Measurements from ENCODE around the gene FBXO21. TPM values are rescaled to one million over a fixed set of nuclear protein-coding genes. Genes with fewer than 3 reads are reported as not detected.
"Not testable (repeated sequence)": the region's sequence is repeated elsewhere in the genome, so short reads cannot be mapped to it uniquely, and the experiment has no call there.

Gene FBXO21
- total RNA-seq, 5 donors from 2014 or later (not counting 1 experiment from before 2014, with no cell fraction given), result 47.7 to 58.1 (median 54.2) TPM

DNA sequence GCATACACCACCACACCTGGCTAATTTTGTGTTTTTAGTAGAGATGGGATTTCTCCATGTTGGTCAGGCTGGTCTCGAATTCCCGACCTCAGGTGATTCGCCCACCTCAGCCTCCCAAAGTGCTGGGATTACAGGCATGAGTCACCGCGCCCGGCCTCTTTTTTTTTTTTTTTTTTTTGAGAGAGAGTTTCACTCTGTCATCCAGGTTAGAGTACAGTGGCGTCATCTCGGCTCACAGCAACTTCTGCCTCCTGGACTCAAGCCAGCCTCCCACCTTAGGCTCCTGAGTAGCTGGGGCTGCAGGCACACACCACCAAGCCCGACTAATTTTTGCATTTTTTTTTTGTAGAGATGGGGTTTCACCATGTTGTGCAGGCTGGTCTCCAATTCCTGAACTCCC, 4.8 kb upstream of the FBXO21 start:
- no CpG with 5 or more reads among the region's 9 CpGs for WGBS (ENCODE audit: insufficient coverage)
- CTCF ChIA-PET, result not testable (repeated sequence)

GRCh38 chr12:117193903-117194302, 3.6 kb upstream of the FBXO21 start:
- peaks cover 15 to 21% (median 16%) of the 10 kb centered on the region in 3 donors for H3K4me1 Mint-ChIP-seq

More for the DNA sequence above, 4.8 kb upstream of the FBXO21 start:
- H3K36me3 Mint-ChIP-seq; DNase-seq; ATAC-seq (replicated peaks in 1 of 4); H3K27ac ChIP-seq (ENCODE audit: low read length); H3K4me3 Mint-ChIP-seq; POLR2A ChIA-PET; H3K27ac Mint-ChIP-seq; H3K9me3 ChIP-seq; H3K36me3 ChIP-seq (ENCODE audit: control insufficient read depth in 2 of 2, extremely low read depth in 1 of 2, insufficient read depth in 1 of 2, low read length in 1 of 2); H3K4me3 ChIP-seq (ENCODE audit: control insufficient read depth in 1 of 2, extremely low read depth in 1 of 2, low read length in 1 of 2); H3K4me1 ChIP-seq (ENCODE audit: control insufficient read depth in 1 of 2, extremely low read depth in 1 of 2, insufficient read depth in 2 of 2, low read length in 2 of 2); H3K27me3 ChIP-seq (replicated peaks in 1 of 2; ENCODE audit: control insufficient read depth in 2 of 2, extremely low read depth in 1 of 2, insufficient read depth in 2 of 2, low read length in 1 of 2); H3K9me3 Mint-ChIP-seq: not testable (repeated sequence)
- H3K27me3 Mint-ChIP-seq, result peaks cover 10% of the 10 kb centered on the region in 2 donors
- H3K4me1 Mint-ChIP-seq, result peaks cover 6 to 13% (median 7%) of the 10 kb centered on the region in 3 donors

DNA sequence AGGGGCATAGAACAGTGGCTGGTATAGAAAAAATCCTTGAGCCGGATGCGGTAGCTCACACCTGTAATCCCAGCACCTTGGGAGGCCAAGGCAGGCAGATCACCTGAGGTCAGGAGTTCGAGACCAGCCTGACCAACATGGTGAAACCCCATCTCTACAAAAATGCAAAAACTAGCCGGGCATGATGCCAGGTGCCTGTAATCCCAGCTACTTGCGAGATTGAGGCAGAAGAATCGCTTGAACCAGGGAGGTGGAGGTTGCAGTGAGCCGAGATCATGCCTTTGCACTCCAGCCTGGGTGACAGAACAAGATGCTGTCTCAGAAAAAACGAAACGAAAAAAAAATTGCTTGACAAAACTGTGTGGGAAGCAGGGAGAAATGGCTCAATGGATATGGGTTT, 2.3 kb upstream of the FBXO21 start:
- H3K4me1 Mint-ChIP-seq, result peaks cover 24 to 35% (median 27%) of the 10 kb centered on the region in 3 donors
- POLR2A ChIA-PET, result interaction anchor here (0.5 to 0.7 kb wide), 2 partner anchors 18 to 96 kb away, joined by 3 read pairs; no protein-coding TSS in a partner anchor
- CTCF ChIA-PET; H3K27ac ChIP-seq (ENCODE audit: low read length); DNase-seq; H3K4me3 ChIP-seq (ENCODE audit: control insufficient read depth in 1 of 2, extremely low read depth in 1 of 2, low read length in 1 of 2); H3K36me3 Mint-ChIP-seq; H3K9me3 ChIP-seq; H3K36me3 ChIP-seq (ENCODE audit: control insufficient read depth in 2 of 2, extremely low read depth in 1 of 2, insufficient read depth in 1 of 2, low read length in 1 of 2); H3K27ac Mint-ChIP-seq; H3K27me3 ChIP-seq (replicated peaks in 1 of 2; ENCODE audit: control insufficient read depth in 2 of 2, extremely low read depth in 1 of 2, insufficient read depth in 2 of 2, low read length in 1 of 2); H3K27me3 Mint-ChIP-seq; H3K9me3 Mint-ChIP-seq; ATAC-seq (replicated peaks in 1 of 4); H3K4me3 Mint-ChIP-seq: not testable (repeated sequence)
- peaks cover 14 to 19% of the 10 kb centered on the region in 2 experiments for H3K4me1 ChIP-seq (ENCODE audit: control insufficient read depth in 1 of 2, extremely low read depth in 1 of 2, insufficient read depth in 2 of 2, low read length in 2 of 2)
- WGBS (ENCODE audit: insufficient coverage), result 95% methylated on average over 4 of the region's 9 CpGs

More at GRCh38 chr12:117193903-117194302, 3.6 kb upstream of the FBXO21 start:
- Histone ChIP-seq H3K4me3 (ENCODE audit: control insufficient read depth in 1 of 2, extremely low read depth in 1 of 2, low read length in 1 of 2) (no peak overlapping the region), H3K36me3 (ENCODE audit: control insufficient read depth in 2 of 2, extremely low read depth in 1 of 2, insufficient read depth in 1 of 2, low read length in 1 of 2) (no peaks in the 10 kb centered on the region), H3K27ac (ENCODE audit: low read length) (no peak overlapping the region), H3K9me3 (no peaks in the 10 kb centered on the region), H3K27me3 (replicated peaks in 1 of 2; ENCODE audit: control insufficient read depth in 2 of 2, extremely low read depth in 1 of 2, insufficient read depth in 2 of 2, low read length in 1 of 2) (peaks cover 3 to 4% of the 10 kb centered on the region in 2 experiments), H3K4me1 (ENCODE audit: control insufficient read depth in 1 of 2, extremely low read depth in 1 of 2, insufficient read depth in 2 of 2, low read length in 2 of 2) (peaks cover 11 to 16% of the 10 kb centered on the region in 2 experiments)
- CTCF ChIA-PET, result no interaction called here
- POLR2A ChIA-PET, result no interaction called here
- no peak for DNase-seq
- H3K36me3 Mint-ChIP-seq, result no peaks in the 10 kb centered on the region
- H3K27me3 Mint-ChIP-seq, result peaks cover 10% of the 10 kb centered on the region in 2 donors
- no peaks in the 10 kb centered on the region for H3K9me3 Mint-ChIP-seq
- H3K4me3 Mint-ChIP-seq, result no peak overlapping the region
- WGBS (ENCODE audit: insufficient coverage), result no CpG with 5 or more reads among the region's 3 CpGs
- H3K27ac Mint-ChIP-seq, result no peak overlapping the region
- ATAC-seq (replicated peaks in 1 of 4), result no peak

DNA sequence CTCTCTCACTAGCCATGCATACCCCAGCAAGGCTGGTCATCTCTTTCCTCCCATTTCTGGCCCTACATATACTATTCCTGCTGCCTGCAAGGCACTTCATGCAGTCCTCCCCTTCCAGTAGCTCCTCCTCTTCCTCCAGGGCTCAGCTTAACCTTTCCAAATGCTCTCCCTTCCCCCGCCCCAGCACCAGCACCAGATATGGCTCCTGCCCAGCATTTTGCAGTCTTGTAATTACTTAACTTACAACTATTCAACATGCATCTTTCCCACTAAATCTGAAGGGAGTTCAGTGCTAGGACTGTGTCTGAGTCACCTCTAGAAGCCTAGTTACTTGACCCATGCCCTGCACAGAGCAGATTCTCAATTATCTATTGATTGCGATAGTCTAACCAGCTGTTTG, 1.8 kb upstream of the FBXO21 start:
- Mint-ChIP-seq H3K27me3 (peaks cover 0 to 5% of the 10 kb centered on the region in 2 donors), H3K9me3 (no peaks in the 10 kb centered on the region), H3K36me3 (peaks cover 3% of the 10 kb centered on the region), H3K4me3 (peak overlapping the region in 2 of 3 donors; percentile 18 to 91), H3K4me1 (peaks cover 27 to 38% (median 30%) of the 10 kb centered on the region in 3 donors), H3K27ac (peak overlapping the region in 1 of 2 donors; percentile 17)
- Histone ChIP-seq H3K4me3 (ENCODE audit: control insufficient read depth in 1 of 2, extremely low read depth in 1 of 2, low read length in 1 of 2) (no peak overlapping the region), H3K27ac (ENCODE audit: low read length) (no peak overlapping the region), H3K27me3 (replicated peaks in 1 of 2; ENCODE audit: control insufficient read depth in 2 of 2, extremely low read depth in 1 of 2, insufficient read depth in 2 of 2, low read length in 1 of 2) (peaks cover 0 to 3% of the 10 kb centered on the region in 2 experiments), H3K9me3 (no peaks in the 10 kb centered on the region), H3K36me3 (ENCODE audit: control insufficient read depth in 2 of 2, extremely low read depth in 1 of 2, insufficient read depth in 1 of 2, low read length in 1 of 2) (peaks cover 0 to 4% of the 10 kb centered on the region in 2 donors), H3K4me1 (ENCODE audit: control insufficient read depth in 1 of 2, extremely low read depth in 1 of 2, insufficient read depth in 2 of 2, low read length in 2 of 2) (peaks cover 14 to 19% of the 10 kb centered on the region in 2 experiments)
- DNase-seq, result no peak
- WGBS (ENCODE audit: insufficient coverage), result 80% methylated on average over 1 of the region's 2 CpGs
- ChIA-PET CTCF (no interaction called here), POLR2A (interaction anchor here in 1 of 2 donors (0.5 kb wide), 1 partner anchor 18 kb away, joined by 3 read pairs; no protein-coding TSS in a partner anchor)
- no peak for ATAC-seq (replicated peaks in 1 of 4)

GRCh38 chr12:117189725-117190209, 503 bp downstream of the FBXO21 start:
- Mint-ChIP-seq H3K27me3 (no peaks in the 10 kb centered on the region), H3K36me3 (peaks cover 16% of the 10 kb centered on the region), H3K9me3 (no peaks in the 10 kb centered on the region), H3K4me1 (peaks cover 37 to 44% (median 38%) of the 10 kb centered on the region in 3 donors), H3K4me3 (peak overlapping the region; percentile 91 to 95 (median 91)), H3K27ac (peak overlapping the region; percentile 88 to 91)
- Histone ChIP-seq H3K9me3 (no peaks in the 10 kb centered on the region), H3K4me3 (ENCODE audit: control insufficient read depth in 1 of 2, extremely low read depth in 1 of 2, low read length in 1 of 2) (peak overlapping the region; percentile 71 to 83), H3K27me3 (replicated peaks in 1 of 2; ENCODE audit: control insufficient read depth in 2 of 2, extremely low read depth in 1 of 2, insufficient read depth in 2 of 2, low read length in 1 of 2) (peaks cover 0 to 3% of the 10 kb centered on the region in 2 experiments), H3K27ac (ENCODE audit: low read length) (no peak overlapping the region), H3K36me3 (ENCODE audit: control insufficient read depth in 2 of 2, extremely low read depth in 1 of 2, insufficient read depth in 1 of 2, low read length in 1 of 2) (peaks cover 0 to 18% of the 10 kb centered on the region in 2 donors), H3K4me1 (ENCODE audit: control insufficient read depth in 1 of 2, extremely low read depth in 1 of 2, insufficient read depth in 2 of 2, low read length in 2 of 2) (peaks cover 14 to 19% of the 10 kb centered on the region in 2 experiments)
- DNase-seq, result peak in 33 of 35 experiments; percentile 12 to 55 (median 37)
- CTCF ChIA-PET, result no interaction called here
- peak; percentile 28 to 40 (median 34) for ATAC-seq (replicated peaks in 1 of 4)
- POLR2A ChIA-PET, result no interaction called here
- WGBS (ENCODE audit: insufficient coverage), result under 1% methylated on average over 52 of the region's 52 CpGs

DNA sequence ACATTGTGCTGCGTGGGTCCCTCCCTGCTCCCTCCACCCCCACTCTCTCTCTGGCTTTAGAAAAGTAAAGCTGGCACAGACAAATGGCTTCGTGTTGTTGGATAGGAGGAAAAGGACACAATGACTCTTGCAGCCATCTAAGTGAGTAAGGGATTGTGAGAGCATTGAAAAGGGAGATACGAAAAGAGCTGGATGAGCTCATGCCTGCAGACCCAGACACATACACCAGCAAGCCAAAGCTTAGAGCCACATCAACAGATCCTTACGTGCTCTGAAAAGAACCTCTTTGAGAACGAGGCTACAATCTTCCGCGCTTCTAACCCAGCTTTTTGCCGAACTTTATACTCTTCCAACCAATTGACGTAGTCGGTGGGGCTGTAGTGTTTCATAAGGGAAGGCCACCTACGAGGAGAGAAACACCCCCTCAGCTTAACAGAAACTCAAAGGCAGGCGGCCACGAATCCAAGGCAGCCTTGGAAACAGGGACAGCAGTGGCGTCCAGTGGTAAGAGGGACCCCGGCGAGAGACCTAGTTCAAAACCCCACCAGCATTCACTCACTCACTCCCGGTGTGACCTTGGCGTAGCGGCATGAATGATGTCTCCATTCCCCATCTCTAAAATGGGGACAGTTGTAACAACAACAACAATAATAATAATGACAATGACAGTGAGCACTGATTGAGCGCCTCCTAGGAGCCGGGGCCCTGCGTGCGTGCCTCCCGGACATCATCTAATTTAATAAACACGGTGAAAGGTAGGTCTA, 1.1 kb downstream of the FBXO21 start:
- peak overlapping the region; percentile 91 to 95 (median 91) for H3K4me3 Mint-ChIP-seq
- H3K4me3 ChIP-seq (ENCODE audit: control insufficient read depth in 1 of 2, extremely low read depth in 1 of 2, low read length in 1 of 2), result peak overlapping the region; percentile 71 to 83
- 60% methylated on average over 4 of the region's 25 CpGs for WGBS (ENCODE audit: insufficient coverage)
- peaks cover 20% of the 10 kb centered on the region for H3K36me3 Mint-ChIP-seq
- DNase-seq (peak in 1 of 35 experiments; percentile 8), ATAC-seq (replicated peaks in 1 of 4) (no peak)
- peaks cover 0 to 3% of the 10 kb centered on the region in 2 experiments for H3K27me3 ChIP-seq (replicated peaks in 1 of 2; ENCODE audit: control insufficient read depth in 2 of 2, extremely low read depth in 1 of 2, insufficient read depth in 2 of 2, low read length in 1 of 2)
- H3K4me1 Mint-ChIP-seq, result peaks cover 40 to 44% (median 40%) of the 10 kb centered on the region in 3 donors
- H3K27ac Mint-ChIP-seq, result peak overlapping the region; percentile 88 to 91
- peaks cover 14 to 19% of the 10 kb centered on the region in 2 experiments for H3K4me1 ChIP-seq (ENCODE audit: control insufficient read depth in 1 of 2, extremely low read depth in 1 of 2, insufficient read depth in 2 of 2, low read length in 2 of 2)
- H3K27ac ChIP-seq (ENCODE audit: low read length), result no peak overlapping the region
- ChIA-PET POLR2A (no interaction called here), CTCF (interaction anchor here (0.6 to 0.7 kb wide), 3 partner anchors 74 to 501 kb away, joined by 3 to 6 read pairs (median 5); no protein-coding TSS in a partner anchor)
- no peaks in the 10 kb centered on the region for H3K9me3 Mint-ChIP-seq
- no peaks in the 10 kb centered on the region for H3K27me3 Mint-ChIP-seq
- no peaks in the 10 kb centered on the region for H3K9me3 ChIP-seq
- H3K36me3 ChIP-seq (ENCODE audit: control insufficient read depth in 2 of 2, extremely low read depth in 1 of 2, insufficient read depth in 1 of 2, low read length in 1 of 2), result peaks cover 0 to 24% of the 10 kb centered on the region in 2 donors
